GM19467 (cell line): ENCODE results near the gene CREB3.
A peak's percentile ranks its signal among the peaks of the same experiment; 100 is the strongest.

Experiments used
- ATAC-seq: cut with Tn5 transposase; IDR thresholded peaks from one replicate; pipeline ENCODE4 v1.9.1; 2021; ENCODE audit warnings: mild to moderate bottlenecking, moderate library complexity; ENCODE audit not compliant: unreplicated experiment

The CREB3 gene

DNA sequence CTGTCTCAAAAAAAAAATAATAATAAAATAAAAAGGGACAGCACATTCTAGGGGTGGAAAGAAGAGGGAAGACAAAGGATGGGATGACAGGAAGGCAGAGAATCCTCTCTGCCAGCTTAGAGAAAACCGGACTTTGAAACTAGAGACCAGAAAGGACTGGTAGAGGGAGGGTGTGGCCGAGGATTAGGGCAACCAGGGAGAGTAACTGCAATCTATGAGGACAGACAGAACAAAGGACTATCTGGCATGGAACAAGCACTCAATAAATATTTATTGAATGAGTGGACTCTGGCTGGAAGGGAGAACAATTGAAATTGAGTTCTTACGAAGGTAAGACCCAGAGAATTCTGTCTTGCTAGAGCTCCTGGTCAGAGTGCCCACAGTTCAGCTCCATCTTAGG lies 14.1 kb downstream of the CREB3 start:
- ATAC-seq = no peak

- no peak for ATAC-seq
These were observed 15.9 kb downstream of the CREB3 start for GRCh38 chr9:35748242-35748857.

DNA sequence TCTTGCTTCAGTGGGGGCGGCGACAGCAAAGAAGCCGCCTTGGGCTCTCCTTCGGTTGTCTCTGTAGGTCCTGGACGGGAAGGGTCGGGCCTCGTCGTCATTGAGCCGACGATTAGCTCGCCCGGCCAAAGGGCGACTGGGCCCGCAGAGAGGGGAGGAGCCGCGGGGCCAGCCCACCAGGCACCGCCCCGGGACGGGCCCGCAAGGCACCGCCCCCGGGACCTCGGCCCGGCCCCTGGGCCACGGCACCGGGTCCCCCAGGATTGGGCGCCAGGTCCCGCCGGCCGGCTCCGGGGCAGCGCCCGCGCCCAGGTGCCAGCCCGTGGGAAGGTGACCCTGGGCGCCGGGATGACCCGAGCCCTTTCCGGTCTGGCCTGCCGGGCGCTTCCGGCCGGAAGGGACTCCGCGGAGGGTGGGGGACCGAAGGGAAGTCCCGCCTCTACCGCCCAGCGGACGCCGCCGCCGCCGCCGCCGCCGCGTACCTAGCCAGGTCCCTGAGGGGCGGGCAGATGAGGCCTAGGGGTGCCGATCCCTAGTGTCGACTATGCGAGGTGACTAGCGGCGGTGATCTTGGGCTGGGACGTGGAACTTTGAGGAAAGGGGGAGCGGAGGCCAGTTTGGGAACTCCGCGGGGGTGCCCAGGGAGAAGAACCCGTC lies 16.5 kb downstream of the CREB3 start, which contains the start of the genes GBA2 and RGP1:
Gene GBA2, minus strand, starts transcription at position 371 of the 657 bp plus-strand sequence. CDS start 524 bp downstream, outside the sequence.
Gene RGP1, plus strand, starts transcription at position 430 of the 657 bp plus-strand sequence. CDS start 469 bp downstream, outside the sequence.
- peak; percentile 74 for ATAC-seq

DNA sequence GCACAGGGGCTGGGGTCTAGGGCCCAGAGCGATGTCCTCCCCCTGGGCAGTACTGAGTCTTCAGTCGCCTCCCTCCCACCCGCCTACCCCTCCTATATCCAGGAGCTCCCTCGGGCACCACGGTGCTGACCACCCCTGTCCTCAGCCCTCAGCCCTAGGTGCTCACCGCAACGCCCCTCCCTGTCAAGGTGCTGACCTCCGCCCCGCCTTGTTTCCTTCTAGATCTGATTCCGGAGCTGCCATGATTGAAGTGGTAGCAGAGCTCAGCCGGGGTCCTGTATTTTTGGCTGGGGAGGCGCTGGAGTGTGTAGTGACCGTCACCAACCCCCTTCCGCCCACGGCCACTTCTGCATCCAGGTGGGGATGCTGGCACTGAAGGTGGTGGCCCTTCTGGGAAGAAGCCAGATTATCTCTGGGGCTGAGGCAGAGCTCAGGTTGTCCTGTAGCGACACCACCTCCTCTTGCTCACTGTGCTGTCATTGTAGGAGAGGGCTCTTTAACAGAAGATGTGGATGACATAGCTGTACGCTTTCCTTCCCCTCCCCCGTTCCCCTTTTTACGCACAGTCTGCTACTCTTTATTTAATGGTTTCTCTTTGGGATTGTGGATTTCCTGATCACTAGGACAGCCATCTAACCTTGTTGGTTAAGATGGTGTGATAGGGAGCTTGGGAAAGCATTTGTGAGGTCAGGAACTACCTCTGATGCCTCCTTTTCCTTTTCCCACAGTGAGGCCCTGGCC lies 17.2 kb downstream of the CREB3 start:
- ATAC-seq = peak; percentile 14

DNA sequence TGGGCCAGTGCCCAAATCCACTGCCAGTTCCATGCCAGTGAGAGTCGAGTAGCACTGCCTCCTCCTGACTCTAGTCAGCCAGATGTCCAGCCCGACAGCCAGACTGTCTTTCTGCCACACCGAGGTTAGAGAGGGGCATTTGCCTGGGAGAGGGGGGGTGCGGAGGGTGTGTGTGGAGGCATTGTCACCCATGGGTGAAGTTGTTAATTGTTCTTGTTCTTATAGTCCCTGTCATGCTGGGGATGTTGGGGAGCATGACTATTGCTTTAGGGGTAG lies 17.7 kb downstream of the CREB3 start:
- ATAC-seq = no peak

- ATAC-seq = no peak
These were observed 21.0 kb downstream of the CREB3 start for GRCh38 chr9:35753466-35753865.

GRCh38 chr9:35754264-35754663 lies 21.8 kb downstream of the CREB3 start, which contains the start of gene MSMP:
Gene MSMP (minus strand): TSS chr9:35754276. CDS start chr9:35754129, 147 bp downstream.
- no peak for ATAC-seq

DNA sequence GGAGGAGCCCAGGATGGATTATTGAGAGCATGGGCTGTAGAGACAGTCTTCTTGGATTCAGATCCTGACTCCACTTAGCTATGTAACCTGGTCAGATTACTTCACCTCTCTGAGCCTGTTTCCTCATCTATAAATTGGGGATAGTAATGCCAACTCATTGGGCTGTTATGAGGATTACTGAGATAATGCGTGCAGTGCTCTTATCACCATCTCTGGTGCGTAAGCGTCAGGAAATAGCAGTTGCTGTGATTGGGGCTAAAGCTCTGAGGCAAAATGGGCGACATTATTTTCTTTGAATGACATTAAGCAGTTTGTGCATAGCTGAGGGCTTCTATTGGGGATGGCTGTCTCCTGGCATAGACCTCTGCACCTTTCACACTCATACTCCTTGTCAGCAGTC lies 22.6 kb downstream of the CREB3 start:
- no peak for ATAC-seq

- peak; percentile 45 for ATAC-seq
These were observed 24.1 kb downstream of the CREB3 start for GRCh38 chr9:35756275-35757225.

- peak; percentile 29 for ATAC-seq
These were observed 24.9 kb downstream of the CREB3 start for GRCh38 chr9:35757226-35757891.

- ATAC-seq = no peak
These were observed 25.4 kb downstream of the CREB3 start for GRCh38 chr9:35757892-35758275.

GRCh38 chr9:35758475-35759050 lies 26.1 kb downstream of the CREB3 start:
- no peak for ATAC-seq

DNA sequence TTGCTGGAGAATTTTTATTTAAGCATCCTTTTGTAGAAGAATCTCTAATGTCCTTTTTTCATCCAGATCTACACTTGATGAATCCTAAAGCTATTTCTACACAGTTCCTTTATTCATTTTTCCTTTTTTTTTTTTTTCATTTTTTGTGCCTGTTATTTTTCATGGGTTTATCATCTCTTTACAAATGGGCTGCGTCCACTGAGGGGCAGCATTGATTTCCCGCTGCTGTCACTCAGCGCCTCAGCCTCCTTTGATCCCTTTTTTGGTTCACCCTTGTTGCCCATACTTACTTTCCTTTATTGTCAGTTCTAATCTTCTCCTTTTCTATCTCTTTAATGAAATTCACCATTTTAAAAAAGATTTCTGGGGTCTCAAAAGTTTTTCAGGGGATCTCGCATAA lies 27.3 kb downstream of the CREB3 start:
- no peak for ATAC-seq

DNA sequence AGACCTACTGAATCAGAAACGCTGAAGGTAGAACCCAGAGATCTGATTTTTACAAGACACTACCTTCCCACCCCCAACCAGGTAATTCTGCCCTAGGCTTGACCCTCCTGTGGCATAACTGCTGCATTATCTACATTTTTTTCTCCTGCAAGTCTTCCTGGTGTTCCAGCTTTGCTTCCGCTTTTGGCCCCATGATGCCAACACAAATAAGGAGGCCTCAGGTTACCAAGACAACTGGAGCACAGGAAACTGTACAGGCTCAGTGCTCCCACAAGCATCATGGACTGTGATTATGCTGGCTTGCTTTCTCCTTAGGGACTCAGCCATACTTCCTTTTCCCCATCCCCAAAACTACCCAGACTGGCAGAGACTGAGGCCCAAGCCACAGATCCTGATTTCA lies 28.2 kb downstream of the CREB3 start:
- ATAC-seq = no peak

GRCh38 chr9:35763181-35763580 lies 30.7 kb downstream of the CREB3 start:
- ATAC-seq = no peak

DNA sequence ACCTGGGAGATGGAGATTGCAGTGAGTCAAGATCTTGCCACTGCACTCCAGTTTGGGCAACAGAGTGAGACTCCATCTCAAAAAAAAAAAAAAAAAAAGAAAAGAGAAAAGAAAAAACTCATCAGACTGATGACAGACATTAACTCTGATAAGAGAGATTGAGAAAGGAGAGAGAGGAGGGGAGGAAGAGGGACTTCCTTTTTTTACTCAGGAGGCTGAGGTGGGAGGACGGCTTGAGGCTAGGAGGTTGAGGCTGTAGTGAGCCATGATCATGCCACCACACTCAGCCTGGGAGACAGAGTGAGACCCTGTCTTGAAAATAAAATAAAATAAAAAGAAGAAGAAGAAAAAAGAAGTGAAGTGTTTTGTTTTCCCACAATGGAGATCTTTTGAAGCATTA lies 31.3 kb downstream of the CREB3 start:
- no peak for ATAC-seq

- ATAC-seq = no peak
These were observed 34.5 kb downstream of the CREB3 start for GRCh38 chr9:35766997-35767396.

GRCh38 chr9:35767458-35767857 lies 35.0 kb downstream of the CREB3 start:
- no peak for ATAC-seq

DNA sequence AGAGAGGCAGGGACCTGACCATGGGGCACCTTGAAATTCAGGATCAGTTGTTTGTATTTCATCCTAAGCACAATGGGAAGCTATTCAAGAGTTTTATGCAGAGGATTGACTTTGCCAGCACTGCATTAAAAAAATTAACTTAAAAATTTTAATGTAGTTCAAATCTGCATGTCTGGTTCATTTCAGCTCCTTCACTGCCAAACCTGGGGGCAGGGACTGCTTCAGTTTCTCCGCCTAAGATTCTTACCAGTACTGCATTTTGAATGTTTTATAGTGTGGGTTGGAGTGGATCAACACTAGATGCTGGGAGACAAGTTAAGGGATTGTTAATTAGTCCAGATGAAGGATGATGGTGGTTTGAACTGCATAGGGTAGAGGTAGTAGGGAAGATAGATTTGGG lies 37.3 kb downstream of the CREB3 start:
- no peak for ATAC-seq

DNA sequence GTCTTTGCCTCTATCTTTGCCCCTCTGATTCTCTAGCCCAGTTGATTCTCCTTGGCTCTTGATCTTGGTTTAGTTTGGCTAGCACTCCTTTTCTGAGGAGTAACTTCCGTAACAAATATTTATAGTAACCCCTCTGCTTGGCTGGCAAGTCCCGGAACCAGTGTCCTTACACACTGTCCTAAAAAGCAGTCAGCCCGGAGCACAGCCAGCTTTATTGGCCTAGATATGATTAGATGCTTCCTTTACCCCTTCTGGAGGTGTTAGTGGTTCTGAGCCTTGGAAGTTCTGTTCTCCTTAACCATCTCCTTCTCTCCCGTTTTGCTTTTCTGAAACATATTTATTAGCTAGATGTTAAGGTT lies 38.6 kb downstream of the CREB3 start:
- ATAC-seq = no peak
